ENCODE measurements around the gene ANXA6. TPM values are rescaled to one million over a fixed set of nuclear protein-coding genes. Genes with fewer than 3 reads are reported as not detected.

Gene ANXA6
- total RNA-seq, 2 experiments from 2014 or later, result 518 to 538 TPM

DNA sequence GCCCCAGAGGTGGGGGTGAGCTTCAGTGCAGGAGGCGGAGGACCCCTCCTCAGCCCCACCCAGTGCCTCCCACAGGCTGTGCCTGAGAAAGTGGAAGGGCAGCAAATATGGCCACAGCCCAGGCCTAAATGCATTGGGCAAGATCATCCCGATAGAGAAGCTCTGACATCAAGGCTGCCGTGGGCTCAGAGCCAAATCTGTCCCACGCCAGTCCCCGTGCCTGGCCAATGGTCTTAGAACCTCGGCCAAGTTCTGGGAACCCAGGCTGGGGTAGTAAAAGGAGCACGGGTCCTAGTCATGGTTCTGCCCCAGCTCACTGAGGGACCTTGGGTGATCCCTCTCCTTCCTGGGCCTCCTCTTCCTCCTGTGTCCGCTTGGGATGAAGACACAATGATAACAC lies 49.0 kb downstream of the ANXA6 start:
- no peaks in the 10 kb centered on the region for H3K27me3 Mint-ChIP-seq
- DNase-seq (no peak), ATAC-seq (ENCODE audit: low read depth) (no peak)
- no peak overlapping the region for H3K27ac Mint-ChIP-seq
- POLR2A ChIA-PET, result no interaction called here
- H3K36me3 Mint-ChIP-seq, result peaks cover 42% of the 10 kb centered on the region
- H3K4me1 Mint-ChIP-seq, result peaks cover 6% of the 10 kb centered on the region
- H3K4me3 Mint-ChIP-seq, result no peak overlapping the region
- no peaks in the 10 kb centered on the region for H3K9me3 Mint-ChIP-seq

DNA sequence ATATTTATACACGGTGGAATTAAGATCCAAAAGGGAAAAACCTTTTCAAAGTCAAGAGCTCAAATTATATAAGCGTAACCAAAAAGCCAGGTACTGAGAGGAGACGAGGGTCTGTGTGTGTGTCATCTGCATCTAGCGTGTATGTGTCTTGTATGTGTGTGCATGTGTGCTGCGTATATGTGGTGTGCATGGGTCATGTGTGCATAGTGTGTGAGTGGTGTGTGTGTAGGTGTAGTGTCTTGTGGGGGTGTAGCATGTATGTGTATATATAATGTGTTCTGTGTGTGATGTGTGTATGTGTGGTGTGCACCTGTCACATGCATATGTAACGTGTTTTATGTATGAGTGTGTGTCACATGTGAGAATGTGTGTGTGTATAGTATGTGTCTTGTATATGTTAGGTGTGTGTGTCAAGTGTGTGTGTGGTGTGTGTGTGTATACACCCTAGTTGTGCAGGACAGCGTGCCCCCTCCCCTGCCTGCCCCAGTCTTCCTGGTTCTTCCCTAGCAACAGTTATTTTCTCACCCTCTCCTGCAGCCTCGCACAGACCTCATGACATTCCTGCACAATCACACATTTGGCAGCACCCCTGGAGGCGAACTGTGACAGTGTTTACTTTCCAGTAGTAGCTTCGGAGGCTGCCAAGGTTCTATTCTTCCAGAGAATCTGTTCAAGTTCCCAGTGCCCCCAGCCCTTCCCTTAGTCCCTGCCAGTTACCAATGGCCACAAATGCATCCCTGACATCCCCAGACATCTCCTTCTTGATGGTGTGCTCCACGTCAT lies 49.6 kb downstream of the ANXA6 start:
- Mint-ChIP-seq H3K9me3 (no peaks in the 10 kb centered on the region), H3K4me3 (no peak overlapping the region), H3K27me3 (no peaks in the 10 kb centered on the region), H3K36me3 (peaks cover 46% of the 10 kb centered on the region), H3K27ac (no peak overlapping the region), H3K4me1 (peaks cover 7% of the 10 kb centered on the region)
- ATAC-seq (ENCODE audit: low read depth), result no peak
- no peak for DNase-seq
- POLR2A ChIA-PET, result no interaction called here

- Mint-ChIP-seq H3K4me1 (peaks cover 9% of the 10 kb centered on the region), H3K4me3 (no peak overlapping the region), H3K27me3 (no peaks in the 10 kb centered on the region), H3K36me3 (peaks cover 50% of the 10 kb centered on the region), H3K27ac (no peak overlapping the region), H3K9me3 (no peaks in the 10 kb centered on the region)
- DNase-seq (no peak), ATAC-seq (ENCODE audit: low read depth) (no peak)
- POLR2A ChIA-PET, result no interaction called here
These were observed 50.5 kb downstream of the ANXA6 start for GRCh38 chr5:151107084-151107483.

DNA sequence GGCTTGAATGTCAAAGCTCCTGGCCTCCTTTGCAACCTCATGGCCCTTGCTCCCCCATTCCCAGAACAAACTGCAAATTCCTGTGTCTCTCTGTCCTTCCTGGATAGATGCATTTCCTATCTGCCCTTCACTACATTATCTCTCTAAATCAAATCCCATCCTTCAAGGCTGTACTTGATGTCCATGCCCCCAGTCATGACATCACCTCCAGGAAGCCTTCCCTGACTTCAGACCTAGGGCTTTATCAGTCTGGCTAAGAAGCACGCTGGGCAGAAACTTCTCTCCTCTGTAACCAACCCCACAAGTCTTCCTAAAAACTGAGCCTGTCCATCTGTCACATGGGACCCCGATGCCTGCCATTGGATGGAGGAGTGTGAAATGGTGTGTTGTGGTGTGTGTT lies 51.1 kb downstream of the ANXA6 start:
- no peak for ATAC-seq (ENCODE audit: low read depth)
- peaks cover 54% of the 10 kb centered on the region for H3K36me3 Mint-ChIP-seq
- POLR2A ChIA-PET, result no interaction called here
- H3K27ac Mint-ChIP-seq, result peak overlapping the region; percentile 63
- no peak overlapping the region for H3K4me3 Mint-ChIP-seq
- H3K9me3 Mint-ChIP-seq, result no peaks in the 10 kb centered on the region
- H3K27me3 Mint-ChIP-seq, result no peaks in the 10 kb centered on the region
- H3K4me1 Mint-ChIP-seq, result peaks cover 13% of the 10 kb centered on the region
- no peak for DNase-seq

GRCh38 chr5:151106043-151106442 lies 51.5 kb downstream of the ANXA6 start:
- peak overlapping the region; percentile 63 for H3K27ac Mint-ChIP-seq
- peaks cover 14% of the 10 kb centered on the region for H3K4me1 Mint-ChIP-seq
- no peaks in the 10 kb centered on the region for H3K27me3 Mint-ChIP-seq
- POLR2A ChIA-PET, result no interaction called here
- ATAC-seq (ENCODE audit: low read depth) (no peak), DNase-seq (no peak)
- no peak overlapping the region for H3K4me3 Mint-ChIP-seq
- peaks cover 55% of the 10 kb centered on the region for H3K36me3 Mint-ChIP-seq
- no peaks in the 10 kb centered on the region for H3K9me3 Mint-ChIP-seq

- POLR2A ChIA-PET, result no interaction called here
- ATAC-seq (ENCODE audit: low read depth) (no peak), DNase-seq (no peak)
- Mint-ChIP-seq H3K36me3 (peaks cover 58% of the 10 kb centered on the region), H3K27ac (no peak overlapping the region), H3K4me1 (peaks cover 16% of the 10 kb centered on the region), H3K27me3 (no peaks in the 10 kb centered on the region), H3K9me3 (no peaks in the 10 kb centered on the region), H3K4me3 (no peak overlapping the region)
These were observed 52.0 kb downstream of the ANXA6 start for GRCh38 chr5:151105561-151105960.

DNA sequence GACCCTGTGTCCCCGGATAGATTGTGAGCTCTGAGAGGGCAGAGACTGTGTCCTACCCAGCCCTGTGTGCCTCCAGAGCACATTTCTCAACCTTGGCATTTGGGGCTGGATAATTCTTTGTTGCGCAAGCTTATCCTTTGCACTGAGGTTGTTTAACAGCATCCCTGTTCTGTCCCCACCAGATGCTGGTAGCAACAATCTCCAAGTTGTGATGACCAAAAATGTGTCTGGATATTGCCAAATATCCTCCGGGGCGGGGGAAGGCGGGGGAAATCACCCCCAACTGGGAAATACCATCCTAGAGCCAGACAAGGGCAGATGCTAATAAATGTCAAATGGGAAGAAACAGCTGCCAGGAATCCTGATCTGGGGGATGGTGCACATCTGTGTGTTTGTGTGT lies 52.8 kb downstream of the ANXA6 start:
- H3K27ac Mint-ChIP-seq, result no peak overlapping the region
- ATAC-seq (ENCODE audit: low read depth) (no peak), DNase-seq (no peak)
- H3K4me1 Mint-ChIP-seq, result peaks cover 21% of the 10 kb centered on the region
- POLR2A ChIA-PET, result interaction anchor here (0.6 kb wide), 1 partner anchor 53 kb away, joined by 3 read pairs; the partner anchor contains the start of gene ANXA6
- H3K9me3 Mint-ChIP-seq, result no peaks in the 10 kb centered on the region
- peaks cover 57% of the 10 kb centered on the region for H3K36me3 Mint-ChIP-seq
- H3K4me3 Mint-ChIP-seq, result no peak overlapping the region
- H3K27me3 Mint-ChIP-seq, result no peaks in the 10 kb centered on the region

GRCh38 chr5:151101746-151102145 lies 55.8 kb downstream of the ANXA6 start:
- no peak for ATAC-seq (ENCODE audit: low read depth)
- H3K27me3 Mint-ChIP-seq, result no peaks in the 10 kb centered on the region
- POLR2A ChIA-PET, result no interaction called here
- no peak overlapping the region for H3K4me3 Mint-ChIP-seq
- DNase-seq, result no peak
- H3K27ac Mint-ChIP-seq, result peak overlapping the region; percentile 64
- peaks cover 47% of the 10 kb centered on the region for H3K4me1 Mint-ChIP-seq
- H3K9me3 Mint-ChIP-seq, result no peaks in the 10 kb centered on the region
- H3K36me3 Mint-ChIP-seq, result peaks cover 55% of the 10 kb centered on the region

GRCh38 chr5:151101151-151101550 lies 56.4 kb downstream of the ANXA6 start:
- no peak for ATAC-seq (ENCODE audit: low read depth)
- no peak for DNase-seq
- Mint-ChIP-seq H3K9me3 (no peaks in the 10 kb centered on the region), H3K4me3 (no peak overlapping the region), H3K27ac (peak overlapping the region; percentile 64), H3K27me3 (no peaks in the 10 kb centered on the region), H3K36me3 (peaks cover 50% of the 10 kb centered on the region), H3K4me1 (peaks cover 50% of the 10 kb centered on the region)
- POLR2A ChIA-PET, result interaction anchor here (0.6 kb wide), 1 partner anchor 24 kb away, joined by 3 read pairs; no protein-coding TSS in a partner anchor

DNA sequence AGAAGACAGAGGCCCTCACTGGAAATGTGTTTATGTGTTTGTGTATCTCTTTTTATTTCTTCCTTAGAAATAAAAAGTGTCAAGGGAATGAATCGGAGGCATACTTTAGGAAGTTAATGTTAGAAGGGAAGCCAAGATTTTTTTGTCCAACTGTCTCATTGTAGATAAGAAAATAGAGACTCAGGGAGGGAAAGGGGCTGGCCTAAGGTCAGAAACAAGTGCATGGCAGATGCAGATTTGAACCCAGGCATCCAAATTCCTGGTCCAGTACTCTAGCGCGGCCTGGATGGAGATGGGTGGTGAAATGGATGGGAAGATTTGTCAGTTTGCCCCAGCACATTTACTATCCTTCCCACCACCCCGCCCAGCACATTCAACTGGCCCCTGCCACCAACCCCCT lies 56.9 kb downstream of the ANXA6 start:
- no peak for DNase-seq
- Mint-ChIP-seq H3K27ac (peak overlapping the region; percentile 54), H3K4me1 (peaks cover 55% of the 10 kb centered on the region), H3K36me3 (peaks cover 50% of the 10 kb centered on the region), H3K27me3 (no peaks in the 10 kb centered on the region), H3K9me3 (no peaks in the 10 kb centered on the region), H3K4me3 (no peak overlapping the region)
- POLR2A ChIA-PET, result no interaction called here
- no peak for ATAC-seq (ENCODE audit: low read depth)

DNA sequence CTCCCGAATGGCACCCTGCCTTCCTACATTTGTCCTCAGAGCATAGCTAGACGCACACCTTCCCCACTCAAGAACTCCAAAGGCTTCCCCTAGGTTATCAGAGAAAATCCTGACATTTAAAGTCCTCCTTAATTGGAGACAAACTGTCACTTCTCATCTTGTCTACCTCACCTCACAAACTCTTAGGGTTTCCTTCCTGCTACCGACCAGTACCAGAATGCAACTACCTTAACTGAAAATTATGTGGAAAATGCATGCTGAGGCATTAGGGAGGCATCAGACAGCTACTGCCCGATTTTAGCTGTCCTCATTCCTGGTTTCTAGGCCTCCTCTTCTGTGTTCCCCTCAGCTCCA lies 58.8 kb downstream of the ANXA6 start:
- Mint-ChIP-seq H3K27ac (peak overlapping the region; percentile 86), H3K4me1 (peaks cover 69% of the 10 kb centered on the region), H3K36me3 (peaks cover 42% of the 10 kb centered on the region), H3K27me3 (no peaks in the 10 kb centered on the region), H3K4me3 (peak overlapping the region; percentile 69), H3K9me3 (no peaks in the 10 kb centered on the region)
- DNase-seq, result no peak
- POLR2A ChIA-PET, result interaction anchor here (1.4 to 1.8 kb wide), 2 partner anchors 27 to 113 kb away, joined by 5 read pairs; no protein-coding TSS in a partner anchor
- ATAC-seq (ENCODE audit: low read depth), result no peak

- Mint-ChIP-seq H3K27me3 (no peaks in the 10 kb centered on the region), H3K4me1 (peaks cover 72% of the 10 kb centered on the region)
These were observed 59.5 kb downstream of the ANXA6 start for GRCh38 chr5:151097820-151098767.

GRCh38 chr5:151097061-151097460 lies 60.5 kb downstream of the ANXA6 start:
- peak overlapping the region; percentile 86 for H3K27ac Mint-ChIP-seq
- no peak overlapping the region for H3K4me3 Mint-ChIP-seq
- H3K9me3 Mint-ChIP-seq, result no peaks in the 10 kb centered on the region
- H3K4me1 Mint-ChIP-seq, result peaks cover 76% of the 10 kb centered on the region
- DNase-seq (no peak), ATAC-seq (ENCODE audit: low read depth) (no peak)
- POLR2A ChIA-PET, result interaction anchor here (1.2 to 2.1 kb wide), 2 partner anchors 10 to 17 kb away, joined by 3 to 11 read pairs; partner anchors contain the start of gene TNIP1
- H3K27me3 Mint-ChIP-seq, result no peaks in the 10 kb centered on the region
- peaks cover 33% of the 10 kb centered on the region for H3K36me3 Mint-ChIP-seq

More at GRCh38 chr5:151097820-151098767, 59.5 kb downstream of the ANXA6 start:
- DNase-seq, result peak; percentile 35
- peak; percentile 72 for ATAC-seq (ENCODE audit: low read depth)
- H3K9me3 Mint-ChIP-seq, result no peaks in the 10 kb centered on the region
- H3K36me3 Mint-ChIP-seq, result peaks cover 37% of the 10 kb centered on the region
- POLR2A ChIA-PET, result interaction anchor here (0.8 to 2.1 kb wide), 5 partner anchors 11 to 114 kb away, joined by 3 to 11 read pairs (median 5); partner anchors contain the start of gene TNIP1
- peak overlapping the region; percentile 69 for H3K4me3 Mint-ChIP-seq
- peak overlapping the region; percentile 86 for H3K27ac Mint-ChIP-seq
